K562 (cell line): Measurements from ENCODE around the gene SLC25A29.

Experiments
- BRCA1 ChIP-seq, 2 experiments: fragments of 450-650 bp in 1 of 2; sonication (generic) in 1 of 2; formaldehyde crosslinking in 1 of 2; IDR thresholded peaks; 2 replicates each; pipeline versions ENCODE4 v1.5.0 to v1.6.1; 2017 to 2020; ENCODE audit warnings: mild to moderate bottlenecking in 1 of 2, missing genetic modification reagents in 1 of 2
- DDX20 ChIP-seq: fragments of 450-650 bp; IDR thresholded peaks from 2 replicates; pipeline ENCODE4 v1.6.1; 2016; ENCODE audit warnings: missing genetic modification characterization, low read depth, mild to moderate bottlenecking, missing compliant biosample characterization, moderate library complexity
- NCOA4 ChIP-seq: fragments of 450-650 bp; IDR thresholded peaks from 2 replicates; pipeline ENCODE4 v1.6.1; 2018; ENCODE audit warnings: mild to moderate bottlenecking; ENCODE audit not compliant: partially characterized antibody
- POLR2A ChIP-seq: fragments of 450-650 bp; conservative IDR thresholded peaks from 2 replicates; pipeline ENCODE4 v1.6.1; 2016
- POLR2AphosphoS5 ChIP-seq: IDR thresholded peaks from 2 replicates; pipeline ENCODE4 v1.6.1; 2011; ENCODE audit warnings: mild to moderate bottlenecking, low read depth, low read length, moderate library complexity; ENCODE audit not compliant: control insufficient read depth, insufficient read depth
- SMARCE1 ChIP-seq: fragments of 450-650 bp; IDR thresholded peaks from 2 replicates; pipeline ENCODE4 v1.7.1; 2016; ENCODE audit warnings: mild to moderate bottlenecking
- TF ChIP-seq, protein P1 (sequence below): sonication (generic); formaldehyde crosslinking; IDR thresholded peaks from 2 replicates; pipeline ENCODE4 v1.8.1; 2023; ENCODE audit warnings: mild to moderate bottlenecking, missing genetic modification reagents
- TF ChIP-seq, protein P2 (sequence below): fragments of 150-350 bp; conservative IDR thresholded peaks from 2 replicates; pipeline ENCODE4 v1.6.1; 2014; ENCODE audit warnings: low read length
- TF ChIP-seq, protein P3 (sequence below), 3 experiments: fragments of 200-800 bp in 1 of 3; sonication (Bioruptor generic) in 1 of 3; sonication (generic) in 1 of 3; formaldehyde crosslinking in 1 of 3; IDR thresholded peaks; 2 replicates each; pipeline versions ENCODE4 v1.6.1 to v1.8.0; 2016 to 2022; ENCODE audit warnings: mild to moderate bottlenecking in 2 of 3, missing compliant biosample characterization in 2 of 3, missing genetic modification characterization in 2 of 3, missing genetic modification reagents in 1 of 3
- TF ChIP-seq, protein P4 (sequence below), 2 experiments: fragments of 200-800 bp in 1 of 2; sonication (Bioruptor generic) in 1 of 2; sonication (generic) in 1 of 2; formaldehyde crosslinking in 1 of 2; IDR thresholded peaks in 1 of 2; conservative IDR thresholded peaks in 1 of 2; 2 replicates each; pipeline versions ENCODE4 v1.5.0 to v1.6.1; 2016 to 2020; ENCODE audit warnings: missing compliant biosample characterization in 1 of 2, missing genetic modification characterization in 1 of 2, missing genetic modification reagents in 1 of 2
- TF ChIP-seq, protein P5 (sequence below), 2 experiments: fragments of 450-650 bp; conservative IDR thresholded peaks; 2 replicates each; pipeline ENCODE4 v1.6.1; 2017; ENCODE audit warnings: mild to moderate bottlenecking in 2 of 2, moderate library complexity in 2 of 2
- TF ChIP-seq, protein P6 (sequence below), 3 experiments: IDR thresholded peaks in 2 of 3; conservative IDR thresholded peaks in 1 of 3; 2 replicates each; pipeline ENCODE4 v1.5.1; 2011 to 2012; ENCODE audit warnings: low read length in 3 of 3, mild to moderate bottlenecking in 3 of 3, control low read depth in 2 of 3, improper control_type of control experiment in 1 of 3, inconsistent platforms in 1 of 3, low read depth in 1 of 3, mixed read lengths in 1 of 3, moderate library complexity in 1 of 3; ENCODE audit not compliant: insufficient read depth in 2 of 3
- TF ChIP-seq, protein P7 (sequence below): fragments of 450-650 bp; IDR thresholded peaks from 2 replicates; pipeline ENCODE4 v1.6.1; 2017; ENCODE audit warnings: mild to moderate bottlenecking, moderate library complexity

DNA sequence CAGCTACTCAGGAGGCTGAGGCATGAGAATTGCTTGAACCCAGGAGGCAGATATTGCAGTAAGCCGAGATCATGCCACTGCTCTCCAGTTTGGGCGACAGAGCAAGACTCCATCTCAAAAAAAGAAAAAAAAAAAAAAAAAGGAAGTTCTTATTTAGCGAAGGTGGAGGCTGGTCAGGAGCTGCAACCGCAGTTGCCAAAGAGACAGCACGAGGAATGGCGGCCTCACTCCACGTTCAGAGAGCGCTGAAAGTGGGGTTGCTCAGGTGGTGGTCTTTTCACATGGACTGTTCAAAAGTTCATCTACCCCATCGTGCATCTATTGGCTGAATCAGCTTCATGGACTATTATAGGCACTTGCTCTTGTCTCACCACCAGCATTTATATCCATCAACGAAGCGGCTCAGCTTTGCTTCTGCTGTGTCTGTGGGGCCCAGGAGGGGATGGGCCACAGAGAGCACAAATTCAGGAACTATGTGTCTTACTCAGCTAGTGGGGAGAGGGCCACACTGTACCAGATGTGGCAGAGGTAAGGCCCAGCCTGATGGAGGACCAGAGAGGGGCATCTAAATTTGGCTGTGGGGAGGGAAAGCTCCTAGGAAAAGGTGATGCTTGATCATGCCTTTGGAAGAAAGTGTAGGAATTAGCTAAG is 44.2 kb upstream of the SLC25A29 start:
- TF ChIP-seq POLR2AphosphoS5: no peak
- TF ChIP-seq, protein P1, sequence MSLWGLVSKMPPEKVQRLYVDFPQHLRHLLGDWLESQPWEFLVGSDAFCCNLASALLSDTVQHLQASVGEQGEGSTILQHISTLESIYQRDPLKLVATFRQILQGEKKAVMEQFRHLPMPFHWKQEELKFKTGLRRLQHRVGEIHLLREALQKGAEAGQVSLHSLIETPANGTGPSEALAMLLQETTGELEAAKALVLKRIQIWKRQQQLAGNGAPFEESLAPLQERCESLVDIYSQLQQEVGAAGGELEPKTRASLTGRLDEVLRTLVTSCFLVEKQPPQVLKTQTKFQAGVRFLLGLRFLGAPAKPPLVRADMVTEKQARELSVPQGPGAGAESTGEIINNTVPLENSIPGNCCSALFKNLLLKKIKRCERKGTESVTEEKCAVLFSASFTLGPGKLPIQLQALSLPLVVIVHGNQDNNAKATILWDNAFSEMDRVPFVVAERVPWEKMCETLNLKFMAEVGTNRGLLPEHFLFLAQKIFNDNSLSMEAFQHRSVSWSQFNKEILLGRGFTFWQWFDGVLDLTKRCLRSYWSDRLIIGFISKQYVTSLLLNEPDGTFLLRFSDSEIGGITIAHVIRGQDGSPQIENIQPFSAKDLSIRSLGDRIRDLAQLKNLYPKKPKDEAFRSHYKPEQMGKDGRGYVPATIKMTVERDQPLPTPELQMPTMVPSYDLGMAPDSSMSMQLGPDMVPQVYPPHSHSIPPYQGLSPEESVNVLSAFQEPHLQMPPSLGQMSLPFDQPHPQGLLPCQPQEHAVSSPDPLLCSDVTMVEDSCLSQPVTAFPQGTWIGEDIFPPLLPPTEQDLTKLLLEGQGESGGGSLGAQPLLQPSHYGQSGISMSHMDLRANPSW (CRISPR knock-in tag): no peak
- TF ChIP-seq, protein P2, sequence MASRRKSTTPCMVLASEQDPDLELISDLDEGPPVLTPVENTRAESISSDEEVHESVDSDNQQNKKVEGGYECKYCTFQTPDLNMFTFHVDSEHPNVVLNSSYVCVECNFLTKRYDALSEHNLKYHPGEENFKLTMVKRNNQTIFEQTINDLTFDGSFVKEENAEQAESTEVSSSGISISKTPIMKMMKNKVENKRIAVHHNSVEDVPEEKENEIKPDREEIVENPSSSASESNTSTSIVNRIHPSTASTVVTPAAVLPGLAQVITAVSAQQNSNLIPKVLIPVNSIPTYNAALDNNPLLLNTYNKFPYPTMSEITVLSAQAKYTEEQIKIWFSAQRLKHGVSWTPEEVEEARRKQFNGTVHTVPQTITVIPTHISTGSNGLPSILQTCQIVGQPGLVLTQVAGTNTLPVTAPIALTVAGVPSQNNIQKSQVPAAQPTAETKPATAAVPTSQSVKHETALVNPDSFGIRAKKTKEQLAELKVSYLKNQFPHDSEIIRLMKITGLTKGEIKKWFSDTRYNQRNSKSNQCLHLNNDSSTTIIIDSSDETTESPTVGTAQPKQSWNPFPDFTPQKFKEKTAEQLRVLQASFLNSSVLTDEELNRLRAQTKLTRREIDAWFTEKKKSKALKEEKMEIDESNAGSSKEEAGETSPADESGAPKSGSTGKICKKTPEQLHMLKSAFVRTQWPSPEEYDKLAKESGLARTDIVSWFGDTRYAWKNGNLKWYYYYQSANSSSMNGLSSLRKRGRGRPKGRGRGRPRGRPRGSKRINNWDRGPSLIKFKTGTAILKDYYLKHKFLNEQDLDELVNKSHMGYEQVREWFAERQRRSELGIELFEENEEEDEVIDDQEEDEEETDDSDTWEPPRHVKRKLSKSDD: no peak
- TF ChIP-seq, protein P3, sequence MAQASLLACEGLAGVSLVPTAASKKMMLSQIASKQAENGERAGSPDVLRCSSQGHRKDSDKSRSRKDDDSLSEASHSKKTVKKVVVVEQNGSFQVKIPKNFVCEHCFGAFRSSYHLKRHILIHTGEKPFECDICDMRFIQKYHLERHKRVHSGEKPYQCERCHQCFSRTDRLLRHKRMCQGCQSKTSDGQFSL (CRISPR knock-in tag; IDR thresholded peaks at IDR 0.05): no peak
- TF ChIP-seq, protein P3 (tag; IDR thresholded peaks at IDR 0.05): no peak
- TF ChIP-seq BRCA1 (IDR thresholded peaks at IDR 0.05): no peak
- no peak for TF ChIP-seq BRCA1 (CRISPR knock-in tag; IDR thresholded peaks at IDR 0.05)
- no peak for TF ChIP-seq SMARCE1
- TF ChIP-seq POLR2A: no peak
- TF ChIP-seq, protein P4, sequence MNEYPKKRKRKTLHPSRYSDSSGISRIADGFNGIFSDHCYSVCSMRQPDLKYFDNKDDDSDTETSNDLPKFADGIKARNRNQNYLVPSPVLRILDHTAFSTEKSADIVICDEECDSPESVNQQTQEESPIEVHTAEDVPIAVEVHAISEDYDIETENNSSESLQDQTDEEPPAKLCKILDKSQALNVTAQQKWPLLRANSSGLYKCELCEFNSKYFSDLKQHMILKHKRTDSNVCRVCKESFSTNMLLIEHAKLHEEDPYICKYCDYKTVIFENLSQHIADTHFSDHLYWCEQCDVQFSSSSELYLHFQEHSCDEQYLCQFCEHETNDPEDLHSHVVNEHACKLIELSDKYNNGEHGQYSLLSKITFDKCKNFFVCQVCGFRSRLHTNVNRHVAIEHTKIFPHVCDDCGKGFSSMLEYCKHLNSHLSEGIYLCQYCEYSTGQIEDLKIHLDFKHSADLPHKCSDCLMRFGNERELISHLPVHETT (CRISPR knock-in tag; conservative IDR thresholded peaks at IDR 0.05 in 1 of 2, IDR thresholded peaks at IDR 0.05 in 1 of 2): no peak
- TF ChIP-seq NCOA4: no peak
- TF ChIP-seq, protein P5, sequence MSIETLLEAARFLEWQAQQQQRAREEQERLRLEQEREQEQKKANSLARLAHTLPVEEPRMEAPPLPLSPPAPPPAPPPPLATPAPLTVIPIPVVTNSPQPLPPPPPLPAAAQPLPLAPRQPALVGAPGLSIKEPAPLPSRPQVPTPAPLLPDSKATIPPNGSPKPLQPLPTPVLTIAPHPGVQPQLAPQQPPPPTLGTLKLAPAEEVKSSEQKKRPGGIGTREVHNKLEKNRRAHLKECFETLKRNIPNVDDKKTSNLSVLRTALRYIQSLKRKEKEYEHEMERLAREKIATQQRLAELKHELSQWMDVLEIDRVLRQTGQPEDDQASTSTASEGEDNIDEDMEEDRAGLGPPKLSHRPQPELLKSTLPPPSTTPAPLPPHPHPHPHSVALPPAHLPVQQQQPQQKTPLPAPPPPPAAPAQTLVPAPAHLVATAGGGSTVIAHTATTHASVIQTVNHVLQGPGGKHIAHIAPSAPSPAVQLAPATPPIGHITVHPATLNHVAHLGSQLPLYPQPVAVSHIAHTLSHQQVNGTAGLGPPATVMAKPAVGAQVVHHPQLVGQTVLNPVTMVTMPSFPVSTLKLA (conservative IDR thresholded peaks at IDR 0.05): no peak
- no peak for TF ChIP-seq DDX20 (tag)
- TF ChIP-seq, protein P6, sequence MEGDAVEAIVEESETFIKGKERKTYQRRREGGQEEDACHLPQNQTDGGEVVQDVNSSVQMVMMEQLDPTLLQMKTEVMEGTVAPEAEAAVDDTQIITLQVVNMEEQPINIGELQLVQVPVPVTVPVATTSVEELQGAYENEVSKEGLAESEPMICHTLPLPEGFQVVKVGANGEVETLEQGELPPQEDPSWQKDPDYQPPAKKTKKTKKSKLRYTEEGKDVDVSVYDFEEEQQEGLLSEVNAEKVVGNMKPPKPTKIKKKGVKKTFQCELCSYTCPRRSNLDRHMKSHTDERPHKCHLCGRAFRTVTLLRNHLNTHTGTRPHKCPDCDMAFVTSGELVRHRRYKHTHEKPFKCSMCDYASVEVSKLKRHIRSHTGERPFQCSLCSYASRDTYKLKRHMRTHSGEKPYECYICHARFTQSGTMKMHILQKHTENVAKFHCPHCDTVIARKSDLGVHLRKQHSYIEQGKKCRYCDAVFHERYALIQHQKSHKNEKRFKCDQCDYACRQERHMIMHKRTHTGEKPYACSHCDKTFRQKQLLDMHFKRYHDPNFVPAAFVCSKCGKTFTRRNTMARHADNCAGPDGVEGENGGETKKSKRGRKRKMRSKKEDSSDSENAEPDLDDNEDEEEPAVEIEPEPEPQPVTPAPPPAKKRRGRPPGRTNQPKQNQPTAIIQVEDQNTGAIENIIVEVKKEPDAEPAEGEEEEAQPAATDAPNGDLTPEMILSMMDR (IDR thresholded peaks at IDR 0.05 in 2 of 3, conservative IDR thresholded peaks at IDR 0.05 in 1 of 3; ENCODE audit: insufficient read depth in 2 of 3, low read depth in 1 of 3, low read length in 3 of 3): no peak
- TF ChIP-seq, protein P7, sequence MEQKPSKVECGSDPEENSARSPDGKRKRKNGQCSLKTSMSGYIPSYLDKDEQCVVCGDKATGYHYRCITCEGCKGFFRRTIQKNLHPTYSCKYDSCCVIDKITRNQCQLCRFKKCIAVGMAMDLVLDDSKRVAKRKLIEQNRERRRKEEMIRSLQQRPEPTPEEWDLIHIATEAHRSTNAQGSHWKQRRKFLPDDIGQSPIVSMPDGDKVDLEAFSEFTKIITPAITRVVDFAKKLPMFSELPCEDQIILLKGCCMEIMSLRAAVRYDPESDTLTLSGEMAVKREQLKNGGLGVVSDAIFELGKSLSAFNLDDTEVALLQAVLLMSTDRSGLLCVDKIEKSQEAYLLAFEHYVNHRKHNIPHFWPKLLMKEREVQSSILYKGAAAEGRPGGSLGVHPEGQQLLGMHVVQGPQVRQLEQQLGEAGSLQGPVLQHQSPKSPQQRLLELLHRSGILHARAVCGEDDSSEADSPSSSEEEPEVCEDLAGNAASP: no peak
